Activated gamma-delta T cell (primary cell): ENCODE results near the gene MAGEB4.

Source experiments
- DNase-seq: peaks from one replicate; lab custom pipeline; 2025; lab: John Stamatoyannopoulos, UW

Gene MAGEB4

DNA sequence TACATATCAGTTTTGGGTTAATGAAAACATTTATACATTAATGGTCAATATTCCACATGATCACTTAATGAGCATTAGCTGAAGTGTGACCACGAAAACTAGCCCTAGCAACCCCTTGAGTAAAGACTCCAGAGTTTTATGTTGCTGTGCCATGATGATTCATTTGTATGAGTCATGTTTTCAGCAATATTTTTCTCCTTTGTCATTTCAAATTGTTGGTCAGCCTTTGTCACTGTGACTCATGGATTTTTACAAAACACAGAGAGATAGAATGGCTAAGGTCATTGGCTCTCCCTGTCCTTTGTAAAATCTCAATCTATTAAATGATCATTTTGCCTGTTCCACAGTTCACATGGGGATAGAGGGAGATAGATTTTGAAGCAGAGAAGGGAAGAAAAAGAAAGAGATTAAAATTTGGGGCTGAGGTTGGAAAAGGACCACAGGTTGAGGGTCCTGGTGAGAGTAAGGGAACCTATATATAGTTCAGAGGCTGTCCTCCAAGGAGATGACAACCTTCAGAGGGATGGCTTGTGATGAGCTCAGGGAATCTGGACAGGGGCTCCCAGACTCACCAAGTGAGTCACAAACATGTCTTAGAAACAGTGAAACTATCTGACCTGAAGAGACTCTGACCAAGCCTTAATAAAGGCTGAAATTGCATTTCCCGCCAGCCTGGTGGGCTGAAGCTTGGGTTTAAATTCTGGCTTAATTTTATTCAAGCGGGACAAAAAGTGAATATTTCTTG, 41.8 kb downstream of the MAGEB4 start:
- DNase-seq = no peak
